OCI-LY7 (cell line): Measurements from ENCODE around the gene CREB5. TPM values are rescaled to one million over a fixed set of nuclear protein-coding genes. Genes with fewer than 3 reads are reported as not detected.

Experiments
- BruUV-seq: library from RNA; stranded (reverse); fragments of 400-500 nt; replicated peaks from 2 replicates; lab custom pipeline; 2021; lab: Mats Ljungman, UMichigan
- CTCF ChIA-PET: fragments of 300-600 bp; sonication (Branson Sonifier 250); formaldehyde crosslinking; loops from one replicate; lab custom pipeline; 2022; ENCODE audit warnings: antibody characterized with exemption; ENCODE audit not compliant: unreplicated experiment; lab: Charles Lee
- POLR2A ChIA-PET: fragments of 300-600 bp; sonication (Branson Sonifier 250); formaldehyde crosslinking; loops from one replicate; lab custom pipeline; 2022; ENCODE audit warnings: antibody characterized with exemption; lab: Charles Lee
- DNase-seq: peaks from one replicate; pipeline ENCODE4 v3.0.0-alpha.2; 2015; ENCODE audit warnings: low spot score
- H2AFZ ChIP-seq: fragments of 200-600 bp; sonication (generic), shearing (Covaris generic); 2 replicates; pipeline ENCODE4 v1.6.1; 2014; ENCODE audit warnings: mild to moderate bottlenecking, antibody characterized with exemption, low read length, moderate library complexity
- H3K27ac ChIP-seq: fragments of 200-600 bp; sonication (generic); 2 replicates; pipeline ENCODE4 v1.5.1; 2014; ENCODE audit warnings: mixed run types, low read depth, mild to moderate bottlenecking, moderate library complexity, low read length, inconsistent platforms; ENCODE audit not compliant: poor library complexity, severe bottlenecking
- H3K36me3 ChIP-seq: fragments of 200-600 bp; sonication (generic); 2 replicates; pipeline ENCODE4 v1.6.1; 2014; ENCODE audit warnings: mild to moderate bottlenecking, antibody characterized with exemption, low read length, moderate library complexity, mixed read lengths; ENCODE audit not compliant: insufficient read depth
- H3K4me1 ChIP-seq: fragments of 200-600 bp; sonication (generic); 2 replicates; pipeline ENCODE4 v1.5.1; 2014; ENCODE audit warnings: mild to moderate bottlenecking, low read length; ENCODE audit not compliant: insufficient read depth, poor library complexity, severe bottlenecking
- H3K4me2 ChIP-seq: fragments of 200-600 bp; sonication (generic); 2 replicates; pipeline ENCODE4 v1.6.1; 2014; ENCODE audit warnings: mild to moderate bottlenecking, low read length
- H3K4me3 ChIP-seq: fragments of 200-600 bp; sonication (generic); 2 replicates; pipeline ENCODE4 v1.5.1; 2014; ENCODE audit warnings: mild to moderate bottlenecking, low read depth, low read length; ENCODE audit not compliant: poor library complexity, severe bottlenecking
- H3K79me2 ChIP-seq: fragments of 200-600 bp; sonication (generic); 2 replicates; pipeline ENCODE4 v1.6.1; 2016; ENCODE audit warnings: low read depth, mild to moderate bottlenecking, low read length, moderate library complexity, mixed read lengths; ENCODE audit not compliant: insufficient read depth
- H3K9me2 ChIP-seq: fragments of 200-600 bp; sonication (generic); 2 replicates; pipeline ENCODE4 v1.6.1; 2016; ENCODE audit warnings: mild to moderate bottlenecking, low read length, mixed read lengths; ENCODE audit not compliant: insufficient read depth
- H3K9me3 ChIP-seq: fragments of 200-600 bp; sonication (generic); 2 replicates; pipeline ENCODE4 v1.6.1; 2014; ENCODE audit warnings: mild to moderate bottlenecking, mixed run types, low read length, mixed read lengths
- H4K20me1 ChIP-seq: fragments of 200-600 bp; sonication (generic); 2 replicates; pipeline ENCODE4 v1.6.1; 2014; ENCODE audit warnings: mild to moderate bottlenecking, antibody characterized with exemption, low read length, moderate library complexity, mixed read lengths; ENCODE audit not compliant: insufficient read depth
- CTCF ChIP-seq: fragments of 200-600 bp; sonication (generic); conservative IDR thresholded peaks from 2 replicates; pipeline ENCODE4 v1.5.1; 2014; ENCODE audit warnings: mild to moderate bottlenecking, antibody characterized with exemption, low read length, moderate library complexity, mixed read lengths
- EZH2phosphoT487 ChIP-seq: fragments of 200-600 bp; sonication (generic); IDR thresholded peaks from 2 replicates; pipeline ENCODE4 v1.6.1; 2018; ENCODE audit warnings: low read depth, borderline replicate concordance, mild to moderate bottlenecking, mixed run types, antibody characterized with exemption, low read length, moderate library complexity, mixed read lengths
- intact Hi-C: fragments of 100-400 bp; cut with micrococcal nuclease; formaldehyde crosslinking; loops from one replicate; pipeline ENCODE4 v1.10.0; 2022; ENCODE audit not compliant: unreplicated experiment
- total RNA-seq, 2 experiments: library from RNA; depleted of rRNA in 1 of 2; stranded (reverse); fragments of >200 nt in 1 of 2; shearing (Covaris generic) in 1 of 2; gene quantifications; 2 replicates each; pipeline ENCODE4 v1.2.3, GENCODE V29; 2014 to 2022

Gene CREB5
- total RNA-seq, 2 experiments from 2014 or later = 2.0 to 13.3 TPM

GRCh38 chr7:28530175-28530802 lies 118.0 kb downstream of the CREB5 start:
- Histone ChIP-seq H3K36me3 (no peaks in the 10 kb centered on the region), H3K4me3 (no peak overlapping the region), H3K79me2 (no peaks in the 10 kb centered on the region), H3K4me1 (no peaks in the 10 kb centered on the region), H2AFZ (no peak overlapping the region), H3K4me2 (no peak overlapping the region), H3K9me3 (no peaks in the 10 kb centered on the region), H3K27ac (no peak overlapping the region), H3K9me2 (no peaks in the 10 kb centered on the region), H4K20me1 (no peaks in the 10 kb centered on the region)
- ChIA-PET CTCF (no interaction called here), POLR2A (interaction anchor here (0.6 to 1.9 kb wide), 3 partner anchors 8 to 13 kb away, joined by 3 to 9 read pairs (median 5); no protein-coding TSS in a partner anchor)
- no TSS peak for BruUV-seq
- TF ChIP-seq EZH2phosphoT487 (no peak), CTCF (no peak)
- DNase-seq = no peak
- intact Hi-C loops = no loop called here

GRCh38 chr7:28530803-28531175 lies 118.5 kb downstream of the CREB5 start:
- CTCF ChIA-PET = no interaction called here
- H2AFZ ChIP-seq = no peak overlapping the region
- H3K9me3 ChIP-seq = no peaks in the 10 kb centered on the region
- no peak overlapping the region for H3K4me3 ChIP-seq
- H3K36me3 ChIP-seq = no peaks in the 10 kb centered on the region
- no peaks in the 10 kb centered on the region for H3K9me2 ChIP-seq
- no peak for DNase-seq
- intact Hi-C loops = no loop called here
- no TSS peak for BruUV-seq
- H3K27ac ChIP-seq = no peak overlapping the region
- TF ChIP-seq CTCF = no peak
- no peaks in the 10 kb centered on the region for H3K79me2 ChIP-seq
- no peaks in the 10 kb centered on the region for H4K20me1 ChIP-seq
- no peak overlapping the region for H3K4me2 ChIP-seq
- POLR2A ChIA-PET = interaction anchor here (0.6 to 1.9 kb wide), 3 partner anchors 9 to 13 kb away, joined by 3 to 9 read pairs (median 5); no protein-coding TSS in a partner anchor
- no peaks in the 10 kb centered on the region for H3K4me1 ChIP-seq

- H3K27ac ChIP-seq = no peak overlapping the region
- H3K4me2 ChIP-seq = no peak overlapping the region
- no TSS peak for BruUV-seq
- intact Hi-C loops = no loop called here
- CTCF ChIA-PET = no interaction called here
- H4K20me1 ChIP-seq = no peaks in the 10 kb centered on the region
- TF ChIP-seq CTCF = no peak
- no peak for TF ChIP-seq EZH2phosphoT487
- no peak for DNase-seq
- no peaks in the 10 kb centered on the region for H3K9me3 ChIP-seq
- no peaks in the 10 kb centered on the region for H3K36me3 ChIP-seq
- POLR2A ChIA-PET = interaction anchor here (0.6 to 1.9 kb wide), 2 partner anchors 9 to 14 kb away, joined by 5 to 9 read pairs; no protein-coding TSS in a partner anchor
- H3K4me3 ChIP-seq = no peak overlapping the region
- H3K9me2 ChIP-seq = no peaks in the 10 kb centered on the region
- H2AFZ ChIP-seq = no peak overlapping the region
- no peaks in the 10 kb centered on the region for H3K4me1 ChIP-seq
- no peaks in the 10 kb centered on the region for H3K79me2 ChIP-seq
Observed at GRCh38 chr7:28531291-28531690, 119.0 kb downstream of the CREB5 start.
